Common myeloid progenitor, CD34-positive (primary cell): ENCODE measurements around the gene MEIG1. TPM values are rescaled to one million over a fixed set of nuclear protein-coding genes. Genes with fewer than 3 reads are reported as not detected.
A peak's percentile ranks its signal among the peaks of the same experiment; 100 is the strongest.

Experiments used
- CTCF ChIA-PET: fragments of 350-600 bp; sonication (Branson Sonifier 250); formaldehyde crosslinking; loops from one replicate; lab custom pipeline; 2021; ENCODE audit warnings: antibody characterized with exemption; lab: Charles Lee
- POLR2A ChIA-PET: fragments of 350-600 bp; sonication (Branson Sonifier 250); formaldehyde crosslinking; loops from one replicate; lab custom pipeline; 2021; ENCODE audit warnings: antibody characterized with exemption; lab: Charles Lee
- DNase-seq, 3 donors: peaks; one replicate each; pipeline versions ENCODE4 v3.0.0 to v3.0.0-alpha.2; 2013
- H3K27ac ChIP-seq, 2 experiments: 1 replicate in 1 of 2; 2 replicates in 1 of 2; pipeline ENCODE4 v1.7.0; 2013; ENCODE audit warnings: inconsistent platforms in 2 of 2, low read length in 2 of 2, mild to moderate bottlenecking in 2 of 2, low read depth in 1 of 2, moderate library complexity in 1 of 2; ENCODE audit not compliant: severe bottlenecking in 2 of 2, insufficient read depth in 1 of 2, poor library complexity in 1 of 2
- H3K27me3 ChIP-seq, 5 experiments: replicated peaks in 2 of 5; 1 replicate in 3 of 5; 2 replicates in 2 of 5; pipeline versions ENCODE4 v1.6.1 to v1.7.0; 2013; ENCODE audit warnings: low read length in 4 of 5, mild to moderate bottlenecking in 2 of 5, moderate library complexity in 2 of 5, inconsistent platforms in 1 of 5; ENCODE audit not compliant: insufficient read depth in 5 of 5, control insufficient read depth in 4 of 5
- H3K36me3 ChIP-seq, 4 experiments: 1 replicate in 2 of 4; 2 replicates in 2 of 4; pipeline versions ENCODE4 v1.6.1 to v1.7.0; 2013; ENCODE audit warnings: low read length in 3 of 4, control low read depth in 1 of 4, mild to moderate bottlenecking in 1 of 4; ENCODE audit not compliant: control insufficient read depth in 4 of 4, insufficient read depth in 4 of 4
- H3K4me1 ChIP-seq, 4 experiments: 1 replicate in 3 of 4; 2 replicates in 1 of 4; pipeline versions ENCODE4 v1.6.1 to v1.7.1; 2013; ENCODE audit warnings: low read length in 3 of 4, mild to moderate bottlenecking in 3 of 4, control low read depth in 1 of 4, inconsistent platforms in 1 of 4, moderate library complexity in 1 of 4; ENCODE audit not compliant: control insufficient read depth in 4 of 4, insufficient read depth in 4 of 4; ENCODE audit errors: control extremely low read depth in 1 of 4
- H3K4me3 ChIP-seq, 7 experiments: 1 replicate in 4 of 7; 2 replicates in 3 of 7; pipeline versions ENCODE4 v1.5.1 to v1.7.0; 2013; ENCODE audit warnings: mild to moderate bottlenecking in 7 of 7, low read length in 6 of 7, moderate library complexity in 6 of 7, inconsistent platforms in 2 of 7, low read depth in 2 of 7, control low read depth in 1 of 7; ENCODE audit not compliant: insufficient read depth in 4 of 7, control insufficient read depth in 1 of 7; ENCODE audit errors: extremely low read depth in 1 of 7
- H3K9me3 ChIP-seq, 5 experiments: 1 replicate in 4 of 5; 2 replicates in 1 of 5; pipeline versions ENCODE4 v1.6.1 to v1.7.1; 2013; ENCODE audit warnings: low read length in 4 of 5, mild to moderate bottlenecking in 2 of 5, inconsistent platforms in 1 of 5, low read depth in 1 of 5, moderate library complexity in 1 of 5; ENCODE audit not compliant: control insufficient read depth in 4 of 5, insufficient read depth in 2 of 5; ENCODE audit errors: control extremely low read depth in 1 of 5
- WGBS: methylation state at CpG from one replicate; pipeline ENCODE4 v1.1.5; 2013; ENCODE audit not compliant: insufficient coverage; 5-methylcytosine and 5-hydroxymethylcytosine counted together
- polyA plus RNA-seq: library from polyadenylated mRNA; unstranded; fragments of 120-200 nt; gene quantifications from one replicate; pipeline ENCODE4 v1.2.1, GENCODE V29; 2013

Gene MEIG1
- polyA plus RNA-seq = 0.20 TPM

GRCh38 chr10:14959221-14960057, at the start of gene MEIG1:
Gene MEIG1, plus strand, starts transcription at chr10:14959388. Its CDS starts 7,081 bp downstream, at chr10:14966469.
- peak within 1 kb of the TSS; percentile 71 to 90 (median 85) for H3K4me3 ChIP-seq
- peak; percentile 88 to 92 (median 90) for DNase-seq
- no peaks in the 10 kb centered on the region for H3K9me3 ChIP-seq
- 0% methylated on average over 45 of the region's 60 CpGs for WGBS
- peaks cover 6 to 16% (median 14%) of the 10 kb centered on the region in 4 experiments for H3K4me1 ChIP-seq
- ChIA-PET CTCF (interaction anchor here (0.9 to 1.2 kb wide), 3 partner anchors 10 to 76 kb away, joined by 3 to 5 read pairs (median 3); no protein-coding TSS in a partner anchor), POLR2A (interaction anchor here (1.2 kb wide), 1 partner anchor 81 kb away, joined by 3 read pairs; the partner anchor contains the start of gene SUV39H2)
- H3K27ac ChIP-seq = peak within 1 kb of the TSS; percentile 79 to 94
- H3K36me3 ChIP-seq = no peaks in the 10 kb centered on the region
- H3K27me3 ChIP-seq = no peaks in the 10 kb centered on the region

- Histone ChIP-seq H3K9me3 (peaks cover 5 to 19% (median 6%) of the 10 kb centered on the region in 5 experiments), H3K27ac (no peak overlapping the region), H3K27me3 (no peaks in the 10 kb centered on the region), H3K4me3 (no peak overlapping the region), H3K4me1 (peaks cover 0 to under 1% (median 0%) of the 10 kb centered on the region in 4 experiments), H3K36me3 (peaks cover 43 to 93% (median 70%) of the 10 kb centered on the region in 4 experiments)
- ChIA-PET CTCF (no interaction called here), POLR2A (no interaction called here)
- 95% methylated on average over 4 of the region's 4 CpGs for WGBS
- no peak for DNase-seq
Measured at GRCh38 chr10:14910953-14911352, 48.2 kb upstream of the MEIG1 start.

- Histone ChIP-seq H3K4me1 (no peaks in the 10 kb centered on the region), H3K27ac (no peak overlapping the region), H3K27me3 (no peaks in the 10 kb centered on the region), H3K9me3 (peaks cover 5 to 27% (median 10%) of the 10 kb centered on the region in 5 experiments), H3K36me3 (peaks cover 49 to 95% (median 69%) of the 10 kb centered on the region in 4 experiments), H3K4me3 (no peak overlapping the region)
- 83% methylated on average over 3 of the region's 3 CpGs for WGBS
- POLR2A ChIA-PET = no interaction called here
- no peak for DNase-seq
- CTCF ChIA-PET = no interaction called here
Measured at GRCh38 chr10:14911801-14912200, 47.4 kb upstream of the MEIG1 start.

- CTCF ChIA-PET = no interaction called here
- peaks cover 40 to 97% (median 67%) of the 10 kb centered on the region in 4 experiments for H3K36me3 ChIP-seq
Measured at GRCh38 chr10:14916600-14916999, 42.6 kb upstream of the MEIG1 start.

GRCh38 chr10:14917827-14918226, 41.4 kb upstream of the MEIG1 start:
- Histone ChIP-seq H3K9me3 (peaks cover 0 to 29% (median 20%) of the 10 kb centered on the region in 5 experiments), H3K4me3 (peak overlapping the region in 1 of 7 experiments; percentile 2), H3K4me1 (no peaks in the 10 kb centered on the region), H3K27ac (no peak overlapping the region), H3K27me3 (no peaks in the 10 kb centered on the region), H3K36me3 (peaks cover 41 to 97% (median 72%) of the 10 kb centered on the region in 4 experiments)
- POLR2A ChIA-PET = no interaction called here
- 100% methylated on average over 1 of the region's 3 CpGs for WGBS
- DNase-seq = no peak
- CTCF ChIA-PET = no interaction called here

More at GRCh38 chr10:14916600-14916999, 42.6 kb upstream of the MEIG1 start:
- no peak for DNase-seq
- Histone ChIP-seq H3K27ac (no peak overlapping the region), H3K27me3 (no peaks in the 10 kb centered on the region), H3K4me1 (no peaks in the 10 kb centered on the region), H3K4me3 (no peak overlapping the region), H3K9me3 (peaks cover 0 to 29% (median 22%) of the 10 kb centered on the region in 5 experiments)
- 100% methylated on average over 1 of the region's 2 CpGs for WGBS
- POLR2A ChIA-PET = no interaction called here

GRCh38 chr10:14918964-14919363, 40.2 kb upstream of the MEIG1 start:
- H3K27ac ChIP-seq = no peak overlapping the region
- WGBS = no CpG with 5 or more reads among the region's 3 CpGs
- peaks cover 43 to 96% (median 71%) of the 10 kb centered on the region in 4 experiments for H3K36me3 ChIP-seq
- POLR2A ChIA-PET = no interaction called here
- H3K27me3 ChIP-seq = no peaks in the 10 kb centered on the region
- no peak for DNase-seq
- H3K4me3 ChIP-seq = no peak overlapping the region
- peaks cover 0 to 29% (median 19%) of the 10 kb centered on the region in 5 experiments for H3K9me3 ChIP-seq
- CTCF ChIA-PET = interaction anchor here (2.0 kb wide), 1 partner anchor 14 kb away, joined by 7 read pairs; no protein-coding TSS in a partner anchor
- no peaks in the 10 kb centered on the region for H3K4me1 ChIP-seq

- peaks cover 44 to 93% (median 66%) of the 10 kb centered on the region in 4 experiments for H3K36me3 ChIP-seq
- H3K27me3 ChIP-seq = no peaks in the 10 kb centered on the region
- no peaks in the 10 kb centered on the region for H3K4me1 ChIP-seq
- WGBS = 100% methylated on average over 2 of the region's 7 CpGs
- no peak overlapping the region for H3K27ac ChIP-seq
- ChIA-PET CTCF (interaction anchor here (1.0 kb wide), 1 partner anchor 15 kb away, joined by 3 read pairs; no protein-coding TSS in a partner anchor), POLR2A (no interaction called here)
- H3K9me3 ChIP-seq = peaks cover 0 to 4% (median 3%) of the 10 kb centered on the region in 5 experiments
- no peak overlapping the region for H3K4me3 ChIP-seq
- no peak for DNase-seq
Measured at GRCh38 chr10:14924013-14924412, 35.2 kb upstream of the MEIG1 start.
